Measurements from ENCODE around the gene MMP23B. TPM values are rescaled to one million over a fixed set of nuclear protein-coding genes. Genes with fewer than 3 reads are reported as not detected.
"Not testable (repeated sequence)": the region's sequence is repeated elsewhere in the genome, so short reads cannot be mapped to it uniquely, and the experiment has no call there.

Gene MMP23B
- polyA plus RNA-seq, 3 donors, result 0.21 to 1.5 (median 0.24) TPM

- H3K27me3 Mint-ChIP-seq (ENCODE audit: low read depth in 3 of 3); H3K27ac Mint-ChIP-seq; H2AFZ ChIP-seq (ENCODE audit: insufficient read depth, low read depth, low read length, poor library complexity, severe bottlenecking); H3K4me1 ChIP-seq (ENCODE audit: control insufficient read depth in 1 of 2, insufficient read depth in 2 of 2, low read length in 2 of 2); DNase-seq; H3K27me3 ChIP-seq (ENCODE audit: control insufficient read depth in 2 of 2, insufficient read depth in 2 of 2, low read length in 2 of 2); H3K4me2 ChIP-seq (replicated peaks; ENCODE audit: extremely low read depth, low read length, poor library complexity, severe bottlenecking); H3K27ac ChIP-seq (ENCODE audit: low read depth in 1 of 2, low read length in 2 of 2); H3K4me3 ChIP-seq (replicated peaks in 1 of 3; ENCODE audit: low read depth in 2 of 3, low read length in 3 of 3); H4K20me1 ChIP-seq (ENCODE audit: insufficient read depth, low read length); H3K9me3 ChIP-seq (replicated peaks in 1 of 2; ENCODE audit: control insufficient read depth in 1 of 2, insufficient read depth in 1 of 2, low read length in 2 of 2); H3K4me1 Mint-ChIP-seq; H3K9me3 Mint-ChIP-seq; H3K79me2 ChIP-seq (ENCODE audit: insufficient read depth, low read length); H3K4me3 Mint-ChIP-seq; intact Hi-C loops (cut with micrococcal nuclease); H3K9ac ChIP-seq (ENCODE audit: insufficient read depth, low read length, poor library complexity, severe bottlenecking): not testable (repeated sequence)
- WGBS (ENCODE audit: insufficient coverage), result 100% methylated on average over 3 of the region's 16 CpGs
- H3K36me3 ChIP-seq (replicated peaks in 1 of 2; ENCODE audit: control insufficient read depth in 1 of 2, insufficient read depth in 2 of 2, low read length in 2 of 2), result peaks cover 16 to 24% of the 10 kb centered on the region in 2 donors
- H3K36me3 Mint-ChIP-seq, result peaks cover 29 to 35% of the 10 kb centered on the region in 2 donors
Measured at GRCh38 chr1:1639368-1639767, 7.4 kb downstream of the MMP23B start.

GRCh38 chr1:1640081-1640480 is 8.1 kb downstream of the MMP23B start:
- H3K36me3 Mint-ChIP-seq, result peaks cover 29 to 35% of the 10 kb centered on the region in 2 donors
- H4K20me1 ChIP-seq (ENCODE audit: insufficient read depth, low read length); H3K27me3 Mint-ChIP-seq (ENCODE audit: low read depth in 3 of 3); H2AFZ ChIP-seq (ENCODE audit: insufficient read depth, low read depth, low read length, poor library complexity, severe bottlenecking); H3K4me3 ChIP-seq (replicated peaks in 1 of 3; ENCODE audit: low read depth in 2 of 3, low read length in 3 of 3); H3K9me3 Mint-ChIP-seq; DNase-seq; H3K27ac Mint-ChIP-seq; H3K4me2 ChIP-seq (replicated peaks; ENCODE audit: extremely low read depth, low read length, poor library complexity, severe bottlenecking); H3K79me2 ChIP-seq (ENCODE audit: insufficient read depth, low read length); H3K27me3 ChIP-seq (ENCODE audit: control insufficient read depth in 2 of 2, insufficient read depth in 2 of 2, low read length in 2 of 2); H3K9me3 ChIP-seq (replicated peaks in 1 of 2; ENCODE audit: control insufficient read depth in 1 of 2, insufficient read depth in 1 of 2, low read length in 2 of 2); H3K4me1 ChIP-seq (ENCODE audit: control insufficient read depth in 1 of 2, insufficient read depth in 2 of 2, low read length in 2 of 2); H3K4me3 Mint-ChIP-seq; H3K27ac ChIP-seq (ENCODE audit: low read depth in 1 of 2, low read length in 2 of 2); H3K9ac ChIP-seq (ENCODE audit: insufficient read depth, low read length, poor library complexity, severe bottlenecking); H3K4me1 Mint-ChIP-seq; intact Hi-C loops (cut with micrococcal nuclease): not testable (repeated sequence)
- WGBS (ENCODE audit: insufficient coverage), result no CpG with 5 or more reads among the region's 25 CpGs
- H3K36me3 ChIP-seq (replicated peaks in 1 of 2; ENCODE audit: control insufficient read depth in 1 of 2, insufficient read depth in 2 of 2, low read length in 2 of 2), result peaks cover 16 to 24% of the 10 kb centered on the region in 2 donors

- H3K36me3 ChIP-seq (replicated peaks in 1 of 2; ENCODE audit: control insufficient read depth in 1 of 2, insufficient read depth in 2 of 2, low read length in 2 of 2), result peaks cover 16 to 29% of the 10 kb centered on the region in 2 donors
- H3K4me2 ChIP-seq (replicated peaks; ENCODE audit: extremely low read depth, low read length, poor library complexity, severe bottlenecking); H2AFZ ChIP-seq (ENCODE audit: insufficient read depth, low read depth, low read length, poor library complexity, severe bottlenecking); DNase-seq; H3K9ac ChIP-seq (ENCODE audit: insufficient read depth, low read length, poor library complexity, severe bottlenecking); H3K27ac Mint-ChIP-seq; H3K27me3 ChIP-seq (ENCODE audit: control insufficient read depth in 2 of 2, insufficient read depth in 2 of 2, low read length in 2 of 2); H3K9me3 ChIP-seq (replicated peaks in 1 of 2; ENCODE audit: control insufficient read depth in 1 of 2, insufficient read depth in 1 of 2, low read length in 2 of 2); H3K79me2 ChIP-seq (ENCODE audit: insufficient read depth, low read length); H3K4me3 Mint-ChIP-seq; H3K27me3 Mint-ChIP-seq (ENCODE audit: low read depth in 3 of 3); H3K4me1 ChIP-seq (ENCODE audit: control insufficient read depth in 1 of 2, insufficient read depth in 2 of 2, low read length in 2 of 2); H3K4me3 ChIP-seq (replicated peaks in 1 of 3; ENCODE audit: low read depth in 2 of 3, low read length in 3 of 3); intact Hi-C loops (cut with micrococcal nuclease); H3K4me1 Mint-ChIP-seq; H3K27ac ChIP-seq (ENCODE audit: low read depth in 1 of 2, low read length in 2 of 2); H3K9me3 Mint-ChIP-seq; H4K20me1 ChIP-seq (ENCODE audit: insufficient read depth, low read length): not testable (repeated sequence)
- WGBS (ENCODE audit: insufficient coverage), result 98% methylated on average over 12 of the region's 38 CpGs
- peaks cover 30 to 36% of the 10 kb centered on the region in 2 donors for H3K36me3 Mint-ChIP-seq
Measured at GRCh38 chr1:1640711-1641461, 8.9 kb downstream of the MMP23B start.

GRCh38 chr1:1646326-1646725 is 14.4 kb downstream of the MMP23B start:
- DNase-seq; H2AFZ ChIP-seq (ENCODE audit: insufficient read depth, low read depth, low read length, poor library complexity, severe bottlenecking); H3K27ac Mint-ChIP-seq; H3K9ac ChIP-seq (ENCODE audit: insufficient read depth, low read length, poor library complexity, severe bottlenecking); H3K27me3 Mint-ChIP-seq (ENCODE audit: low read depth in 3 of 3); H3K9me3 ChIP-seq (replicated peaks in 1 of 2; ENCODE audit: control insufficient read depth in 1 of 2, insufficient read depth in 1 of 2, low read length in 2 of 2); H3K4me1 Mint-ChIP-seq; H3K4me3 ChIP-seq (replicated peaks in 1 of 3; ENCODE audit: low read depth in 2 of 3, low read length in 3 of 3); H3K4me1 ChIP-seq (ENCODE audit: control insufficient read depth in 1 of 2, insufficient read depth in 2 of 2, low read length in 2 of 2); H3K27me3 ChIP-seq (ENCODE audit: control insufficient read depth in 2 of 2, insufficient read depth in 2 of 2, low read length in 2 of 2); H3K79me2 ChIP-seq (ENCODE audit: insufficient read depth, low read length); H4K20me1 ChIP-seq (ENCODE audit: insufficient read depth, low read length); H3K9me3 Mint-ChIP-seq; H3K4me3 Mint-ChIP-seq; intact Hi-C loops (cut with micrococcal nuclease); H3K4me2 ChIP-seq (replicated peaks; ENCODE audit: extremely low read depth, low read length, poor library complexity, severe bottlenecking); H3K27ac ChIP-seq (ENCODE audit: low read depth in 1 of 2, low read length in 2 of 2): not testable (repeated sequence)
- no CpG with 5 or more reads among the region's 5 CpGs for WGBS (ENCODE audit: insufficient coverage)
- peaks cover 31 to 49% of the 10 kb centered on the region in 2 donors for H3K36me3 ChIP-seq (replicated peaks in 1 of 2; ENCODE audit: control insufficient read depth in 1 of 2, insufficient read depth in 2 of 2, low read length in 2 of 2)
- H3K36me3 Mint-ChIP-seq, result peaks cover 44 to 55% of the 10 kb centered on the region in 2 donors

Data from CD14-positive monocyte (primary cell).